Embryonic facial prominence (tissue), 1 donor: ENCODE measurements around the gene PSME4.

Experiments used
- DNase-seq: peaks from one replicate; pipeline ENCODE4 v3.0.0-alpha.2; 2016; ENCODE audit errors: extremely low spot score

The PSME4 gene, protein sequence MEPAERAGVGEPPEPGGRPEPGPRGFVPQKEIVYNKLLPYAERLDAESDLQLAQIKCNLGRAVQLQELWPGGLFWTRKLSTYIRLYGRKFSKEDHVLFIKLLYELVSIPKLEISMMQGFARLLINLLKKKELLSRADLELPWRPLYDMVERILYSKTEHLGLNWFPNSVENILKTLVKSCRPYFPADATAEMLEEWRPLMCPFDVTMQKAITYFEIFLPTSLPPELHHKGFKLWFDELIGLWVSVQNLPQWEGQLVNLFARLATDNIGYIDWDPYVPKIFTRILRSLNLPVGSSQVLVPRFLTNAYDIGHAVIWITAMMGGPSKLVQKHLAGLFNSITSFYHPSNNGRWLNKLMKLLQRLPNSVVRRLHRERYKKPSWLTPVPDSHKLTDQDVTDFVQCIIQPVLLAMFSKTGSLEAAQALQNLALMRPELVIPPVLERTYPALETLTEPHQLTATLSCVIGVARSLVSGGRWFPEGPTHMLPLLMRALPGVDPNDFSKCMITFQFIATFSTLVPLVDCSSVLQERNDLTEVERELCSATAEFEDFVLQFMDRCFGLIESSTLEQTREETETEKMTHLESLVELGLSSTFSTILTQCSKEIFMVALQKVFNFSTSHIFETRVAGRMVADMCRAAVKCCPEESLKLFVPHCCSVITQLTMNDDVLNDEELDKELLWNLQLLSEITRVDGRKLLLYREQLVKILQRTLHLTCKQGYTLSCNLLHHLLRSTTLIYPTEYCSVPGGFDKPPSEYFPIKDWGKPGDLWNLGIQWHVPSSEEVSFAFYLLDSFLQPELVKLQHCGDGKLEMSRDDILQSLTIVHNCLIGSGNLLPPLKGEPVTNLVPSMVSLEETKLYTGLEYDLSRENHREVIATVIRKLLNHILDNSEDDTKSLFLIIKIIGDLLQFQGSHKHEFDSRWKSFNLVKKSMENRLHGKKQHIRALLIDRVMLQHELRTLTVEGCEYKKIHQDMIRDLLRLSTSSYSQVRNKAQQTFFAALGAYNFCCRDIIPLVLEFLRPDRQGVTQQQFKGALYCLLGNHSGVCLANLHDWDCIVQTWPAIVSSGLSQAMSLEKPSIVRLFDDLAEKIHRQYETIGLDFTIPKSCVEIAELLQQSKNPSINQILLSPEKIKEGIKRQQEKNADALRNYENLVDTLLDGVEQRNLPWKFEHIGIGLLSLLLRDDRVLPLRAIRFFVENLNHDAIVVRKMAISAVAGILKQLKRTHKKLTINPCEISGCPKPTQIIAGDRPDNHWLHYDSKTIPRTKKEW (N-terminal part only)

GRCh38 chr2:53970724-53971602 lies at the start of gene PSME4:
Gene PSME4 (minus strand): TSS chr2:53970993. CDS start chr2:53970784, 209 bp downstream.
- peak; percentile 75 for DNase-seq

GRCh38 chr2:54015798-54016699 lies 45.3 kb upstream of the PSME4 start:
- no peak for DNase-seq

- no peak for DNase-seq
These were observed 43.2 kb upstream of the PSME4 start for GRCh38 chr2:54013996-54014395.

- no peak for DNase-seq
These were observed 41.8 kb upstream of the PSME4 start for GRCh38 chr2:54012538-54013141.

DNA sequence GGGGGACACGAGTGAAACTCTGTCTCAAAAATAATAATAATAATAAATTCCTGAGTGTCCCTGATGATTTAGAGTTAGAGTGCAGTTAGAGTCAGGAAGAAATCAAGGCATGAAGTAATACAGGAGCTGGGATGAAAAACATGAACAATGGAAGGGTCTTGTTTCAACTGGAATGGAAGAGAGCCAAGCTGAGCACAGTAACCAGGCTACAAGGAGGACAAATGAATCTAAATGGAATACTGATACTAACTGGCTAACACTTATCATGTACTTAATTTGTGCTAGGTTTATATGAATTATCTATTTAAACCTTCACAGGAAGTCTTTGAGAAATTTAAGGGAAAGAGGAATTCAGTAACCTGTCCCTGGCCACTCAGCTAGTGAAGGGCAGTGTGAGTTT lies 38.8 kb upstream of the PSME4 start:
- no peak for DNase-seq

GRCh38 chr2:54008439-54008838 lies 37.6 kb upstream of the PSME4 start:
- no peak for DNase-seq

- no peak for DNase-seq
These were observed 29.7 kb upstream of the PSME4 start for GRCh38 chr2:54000524-54000923.

DNA sequence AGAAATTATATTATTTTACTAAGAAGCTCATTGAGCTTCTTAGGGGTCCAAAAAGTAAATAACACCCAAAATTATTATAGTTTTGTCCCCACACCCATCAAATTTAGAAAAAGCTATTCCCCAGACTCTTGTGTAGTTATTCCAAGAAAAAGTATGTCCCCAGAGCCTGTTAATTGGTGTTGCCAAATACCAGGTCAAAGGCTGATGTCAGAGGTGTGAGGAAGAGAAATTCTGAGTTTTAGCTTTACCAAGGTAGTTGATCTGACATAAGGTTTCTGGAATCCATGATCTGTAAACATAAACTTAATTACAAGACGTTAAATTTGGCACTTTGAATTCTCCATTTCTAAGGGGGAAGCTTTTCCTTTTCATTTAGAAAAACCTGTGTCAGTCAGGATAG lies 29.3 kb upstream of the PSME4 start:
- DNase-seq, result no peak

GRCh38 chr2:53998834-53999233 lies 28.0 kb upstream of the PSME4 start:
- DNase-seq, result no peak

DNA sequence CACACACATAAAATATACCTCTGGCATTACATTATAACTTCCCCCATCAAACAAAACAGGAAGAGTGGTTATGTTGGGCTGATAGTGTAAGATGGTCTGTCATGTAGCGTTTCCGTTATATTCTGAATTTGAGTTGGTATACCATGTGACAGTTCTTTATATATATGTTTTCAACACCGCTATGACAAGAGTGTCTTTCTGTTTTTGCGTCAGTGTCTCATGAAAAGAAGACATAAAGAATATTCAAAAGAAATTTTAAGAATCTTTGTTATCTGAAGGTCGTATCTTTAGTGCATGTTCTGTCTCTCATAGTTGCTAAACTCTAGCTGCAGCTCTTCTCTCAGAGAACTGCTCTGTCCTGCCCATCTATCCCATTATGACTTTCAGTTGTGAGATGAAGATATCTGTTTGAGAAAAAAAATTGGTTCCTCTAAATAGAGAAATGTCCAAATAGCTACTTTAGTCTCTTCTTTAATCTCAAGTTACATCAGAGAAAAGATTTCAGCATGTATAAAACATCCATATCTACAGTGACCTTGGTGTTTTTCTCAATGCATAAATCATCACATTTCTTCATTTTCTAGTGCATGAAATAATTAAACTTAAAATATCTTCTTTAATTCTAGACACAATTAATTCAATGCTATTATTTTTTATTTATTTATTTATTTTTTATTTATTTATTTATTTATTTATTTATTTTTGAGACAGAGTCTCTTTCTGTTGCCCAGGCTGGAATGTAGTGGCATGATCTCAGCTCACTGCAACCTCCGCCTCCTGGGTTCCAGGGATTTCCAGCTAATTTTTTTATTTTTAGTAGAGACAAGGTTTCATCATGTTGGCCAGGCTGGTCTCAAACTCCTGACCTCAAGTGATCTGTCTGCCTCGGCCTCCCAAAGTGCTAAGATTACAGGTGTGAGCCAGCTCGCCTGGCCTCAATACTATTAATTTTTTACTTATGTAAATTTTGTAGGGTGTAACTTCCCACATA lies 24.3 kb upstream of the PSME4 start:
- DNase-seq, result no peak

DNA sequence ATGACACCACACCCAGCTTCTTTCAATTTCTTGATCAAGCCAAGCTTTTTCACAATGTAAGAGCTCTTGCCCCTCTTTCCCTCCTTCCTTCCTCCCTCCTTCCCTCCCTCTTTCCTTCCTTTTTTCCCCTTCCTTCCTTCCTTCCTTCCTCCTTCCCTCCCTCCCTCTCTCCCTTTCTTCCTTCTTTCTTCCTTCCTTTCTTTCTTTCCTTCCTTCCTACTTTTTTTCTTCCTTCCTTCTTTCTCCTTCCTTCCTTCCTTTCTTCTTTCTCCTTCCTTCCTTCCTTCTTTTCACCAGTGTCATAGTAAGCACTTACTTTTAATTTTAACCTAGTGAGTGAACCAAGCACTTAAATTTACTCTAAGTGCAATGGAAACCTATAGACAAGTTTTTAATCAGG lies 21.2 kb upstream of the PSME4 start:
- DNase-seq, result no peak

- DNase-seq, result no peak
These were observed 18.5 kb upstream of the PSME4 start for GRCh38 chr2:53989210-53989862.

DNA sequence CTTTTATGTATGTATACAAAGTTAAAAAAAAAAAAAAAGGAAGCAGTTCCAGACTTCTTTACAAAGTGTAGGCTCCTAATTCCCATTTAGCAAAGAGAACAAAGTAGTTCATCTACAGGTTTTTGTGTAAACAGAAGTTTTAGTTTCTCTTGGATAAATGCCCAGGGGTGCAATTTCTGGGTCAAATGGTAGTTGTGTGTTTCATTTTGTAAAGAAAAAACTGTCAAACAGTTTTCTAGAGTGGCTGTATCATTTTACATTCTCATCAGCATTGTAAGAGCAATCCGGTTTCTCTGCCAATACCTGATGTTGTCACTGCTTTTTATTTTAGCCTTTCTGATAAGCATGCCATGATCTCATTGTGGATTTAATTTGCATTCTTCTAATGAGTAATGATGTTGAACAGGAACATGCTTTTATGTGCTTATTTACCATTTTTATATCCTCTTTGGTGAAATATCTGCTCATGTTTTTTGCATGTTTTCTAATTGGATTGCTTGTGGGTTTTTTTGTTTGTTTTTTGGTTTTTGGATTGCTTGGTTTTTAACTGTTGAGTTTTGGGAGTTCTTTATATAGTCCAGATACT lies 16.6 kb upstream of the PSME4 start:
- DNase-seq, result no peak

- DNase-seq, result no peak
These were observed 14.9 kb upstream of the PSME4 start for GRCh38 chr2:53985646-53986045.

DNA sequence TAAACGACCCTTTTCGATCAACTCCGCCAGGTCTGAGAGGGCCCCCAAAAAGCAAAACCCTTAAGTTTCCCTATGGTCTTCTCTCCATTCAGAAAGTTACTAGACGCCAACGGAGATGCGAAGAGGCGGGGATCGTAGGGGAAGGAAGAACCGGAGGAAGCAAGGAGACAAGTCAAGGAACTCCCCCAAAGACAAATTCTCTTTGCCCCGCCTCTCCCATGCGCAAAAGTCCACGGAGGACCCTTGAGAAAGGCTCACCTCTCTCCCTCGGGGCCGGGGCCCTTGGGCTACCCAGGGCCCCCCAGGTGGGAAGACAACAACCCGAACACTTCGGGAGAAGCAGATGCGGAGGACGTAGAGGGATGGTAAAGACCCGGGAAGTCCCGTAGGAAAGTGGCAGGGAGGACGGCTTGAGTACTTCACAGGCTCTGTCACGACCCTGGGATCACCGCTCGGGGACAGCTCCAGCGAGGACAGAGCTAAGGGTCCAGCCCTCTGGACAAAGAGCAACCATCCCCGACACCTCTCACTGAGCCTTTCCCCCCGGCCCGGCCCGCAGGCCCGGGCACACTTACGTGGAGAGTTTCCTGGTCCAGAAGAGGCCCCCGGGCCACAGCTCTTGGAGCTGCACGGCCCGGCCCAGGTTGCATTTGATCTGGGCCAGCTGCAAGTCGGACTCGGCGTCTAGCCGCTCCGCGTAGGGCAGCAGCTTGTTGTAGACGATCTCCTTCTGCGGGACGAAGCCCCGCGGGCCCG lies 647 bp downstream of the PSME4 start:
- DNase-seq, result peak; percentile 15

- DNase-seq, result no peak
These were observed 1.4 kb downstream of the PSME4 start for GRCh38 chr2:53969285-53969967.
